ENCODE results near the gene SLC45A2.

GRCh38 chr5:34026089-34026761 lies 41.7 kb upstream of the SLC45A2 start:
- TF ChIP-seq CTCF (conservative IDR thresholded peaks at IDR 0.05; ENCODE audit: low read length) = no peak
- TF ChIP-seq EZH2phosphoT487 (IDR thresholded peaks at IDR 0.05; ENCODE audit: borderline replicate concordance, low read depth, low read length) = no peak
